GM19025 (cell line): Measurements from ENCODE around the gene OR4E1.
"Not testable (repeated sequence)": the region's sequence is repeated elsewhere in the genome, so short reads cannot be mapped to it uniquely, and the experiment has no call there.

Source experiments
- ATAC-seq: cut with Tn5 transposase; IDR thresholded peaks from one replicate; pipeline ENCODE4 v1.9.1; 2021; ENCODE audit warnings: mild to moderate bottlenecking, low read depth, moderate library complexity; ENCODE audit not compliant: unreplicated experiment

OR4E1 gene

GRCh38 chr14:21673718-21674117, at the start of gene OR4E1:
OR4E1 (minus strand) TSS chr14:21673818; CDS start chr14:21670935, 2,883 bp downstream.
- no peak for ATAC-seq

- no peak for ATAC-seq
Measured at GRCh38 chr14:21721504-21721903, 47.9 kb upstream of the OR4E1 start.

- ATAC-seq: no peak
Measured at GRCh38 chr14:21719841-21720240, 46.2 kb upstream of the OR4E1 start.

- ATAC-seq: no peak
Measured at GRCh38 chr14:21714318-21714929, 40.8 kb upstream of the OR4E1 start.

GRCh38 chr14:21712036-21712435, 38.4 kb upstream of the OR4E1 start:
- ATAC-seq: no peak

GRCh38 chr14:21711360-21711961, 37.8 kb upstream of the OR4E1 start:
- no peak for ATAC-seq

GRCh38 chr14:21704338-21704737, 30.7 kb upstream of the OR4E1 start:
- no peak for ATAC-seq

- ATAC-seq: no peak
Measured at GRCh38 chr14:21703357-21704326, 30.0 kb upstream of the OR4E1 start.

- no peak for ATAC-seq
Measured at GRCh38 chr14:21702316-21702715, 28.7 kb upstream of the OR4E1 start.

- ATAC-seq: no peak
Measured at GRCh38 chr14:21699551-21699950, 25.9 kb upstream of the OR4E1 start.

- ATAC-seq: not testable (repeated sequence)
Measured at GRCh38 chr14:21698538-21698937, 24.9 kb upstream of the OR4E1 start.

GRCh38 chr14:21697662-21698061, 24.0 kb upstream of the OR4E1 start:
- not testable (repeated sequence) for ATAC-seq

GRCh38 chr14:21694425-21694824, 20.8 kb upstream of the OR4E1 start:
- ATAC-seq: no peak

- ATAC-seq: no peak
Measured at GRCh38 chr14:21686468-21686867, 12.8 kb upstream of the OR4E1 start.

- no peak for ATAC-seq
Measured at GRCh38 chr14:21680072-21680471, 6.5 kb upstream of the OR4E1 start.

GRCh38 chr14:21675566-21675965, 1.9 kb upstream of the OR4E1 start:
- ATAC-seq: no peak

- no peak for ATAC-seq
Measured at GRCh38 chr14:21672116-21672515, 1.5 kb downstream of the OR4E1 start.

- ATAC-seq: no peak
Measured at GRCh38 chr14:21671371-21671770, 2.2 kb downstream of the OR4E1 start.

- ATAC-seq: no peak
Measured at GRCh38 chr14:21669284-21669683, 4.3 kb downstream of the OR4E1 start.

GRCh38 chr14:21668377-21668776, 5.2 kb downstream of the OR4E1 start:
- no peak for ATAC-seq

- ATAC-seq: no peak
Measured at GRCh38 chr14:21656980-21657379, 16.6 kb downstream of the OR4E1 start.
